Cardiac fibroblast (primary cell): ENCODE data around the gene CIZ1.
"Not testable (repeated sequence)": the region's sequence is repeated elsewhere in the genome, so short reads cannot be mapped to it uniquely, and the experiment has no call there.

Experiments used
- DNase-seq, 2 donors: peaks; one replicate each; pipeline versions ENCODE4 v3.0.0 to v3.0.0-alpha.2; 2010; ENCODE audit warnings: low read depth in 2 of 2
- H3K4me3 ChIP-seq, 2 donors: replicated peaks in 1 of 2; 1 replicate in 1 of 2; 2 replicates in 1 of 2; pipeline ENCODE4 v1.5.1; 2011; ENCODE audit warnings: low read depth in 2 of 2, low read length in 2 of 2, mild to moderate bottlenecking in 2 of 2, moderate library complexity in 1 of 2
- TF ChIP-seq, protein P1 (sequence below): IDR thresholded peaks from one replicate; pipeline ENCODE4 v1.5.1; 2011; ENCODE audit warnings: low read depth, mild to moderate bottlenecking, low read length, inconsistent platforms

The CIZ1 gene

DNA sequence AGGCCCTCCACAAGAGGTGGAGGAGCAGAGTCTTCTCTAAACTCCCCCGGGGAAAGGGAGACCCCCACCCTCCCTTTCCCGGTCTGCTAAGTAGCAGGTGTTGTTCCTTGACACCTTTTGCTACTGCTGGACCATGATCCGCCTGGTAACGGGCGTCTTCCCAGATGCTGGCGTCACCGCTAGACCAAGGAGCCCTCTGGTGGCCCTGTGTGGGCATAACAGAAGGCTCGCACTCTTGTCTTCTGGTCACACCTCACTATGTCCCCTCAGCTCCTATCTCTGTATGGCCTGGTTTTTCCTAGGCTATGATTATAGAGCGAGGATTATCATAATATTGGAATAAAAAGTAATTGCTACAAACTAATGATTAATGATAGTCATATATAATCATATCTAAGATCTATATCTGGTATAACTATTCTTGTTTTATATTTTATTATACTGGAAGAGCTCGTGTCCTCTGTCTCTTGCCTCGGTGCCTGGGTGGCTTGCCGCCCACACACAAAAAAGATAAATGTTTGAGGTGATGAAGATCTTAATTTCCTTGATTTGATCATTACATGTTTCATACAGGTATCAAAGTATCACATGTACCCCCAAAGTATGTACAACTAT lies 61.3 kb downstream of the CIZ1 start:
- H3K4me3 ChIP-seq, DNase-seq: not testable (repeated sequence)
- TF ChIP-seq, protein P1, sequence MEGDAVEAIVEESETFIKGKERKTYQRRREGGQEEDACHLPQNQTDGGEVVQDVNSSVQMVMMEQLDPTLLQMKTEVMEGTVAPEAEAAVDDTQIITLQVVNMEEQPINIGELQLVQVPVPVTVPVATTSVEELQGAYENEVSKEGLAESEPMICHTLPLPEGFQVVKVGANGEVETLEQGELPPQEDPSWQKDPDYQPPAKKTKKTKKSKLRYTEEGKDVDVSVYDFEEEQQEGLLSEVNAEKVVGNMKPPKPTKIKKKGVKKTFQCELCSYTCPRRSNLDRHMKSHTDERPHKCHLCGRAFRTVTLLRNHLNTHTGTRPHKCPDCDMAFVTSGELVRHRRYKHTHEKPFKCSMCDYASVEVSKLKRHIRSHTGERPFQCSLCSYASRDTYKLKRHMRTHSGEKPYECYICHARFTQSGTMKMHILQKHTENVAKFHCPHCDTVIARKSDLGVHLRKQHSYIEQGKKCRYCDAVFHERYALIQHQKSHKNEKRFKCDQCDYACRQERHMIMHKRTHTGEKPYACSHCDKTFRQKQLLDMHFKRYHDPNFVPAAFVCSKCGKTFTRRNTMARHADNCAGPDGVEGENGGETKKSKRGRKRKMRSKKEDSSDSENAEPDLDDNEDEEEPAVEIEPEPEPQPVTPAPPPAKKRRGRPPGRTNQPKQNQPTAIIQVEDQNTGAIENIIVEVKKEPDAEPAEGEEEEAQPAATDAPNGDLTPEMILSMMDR: peak; percentile 10

DNA sequence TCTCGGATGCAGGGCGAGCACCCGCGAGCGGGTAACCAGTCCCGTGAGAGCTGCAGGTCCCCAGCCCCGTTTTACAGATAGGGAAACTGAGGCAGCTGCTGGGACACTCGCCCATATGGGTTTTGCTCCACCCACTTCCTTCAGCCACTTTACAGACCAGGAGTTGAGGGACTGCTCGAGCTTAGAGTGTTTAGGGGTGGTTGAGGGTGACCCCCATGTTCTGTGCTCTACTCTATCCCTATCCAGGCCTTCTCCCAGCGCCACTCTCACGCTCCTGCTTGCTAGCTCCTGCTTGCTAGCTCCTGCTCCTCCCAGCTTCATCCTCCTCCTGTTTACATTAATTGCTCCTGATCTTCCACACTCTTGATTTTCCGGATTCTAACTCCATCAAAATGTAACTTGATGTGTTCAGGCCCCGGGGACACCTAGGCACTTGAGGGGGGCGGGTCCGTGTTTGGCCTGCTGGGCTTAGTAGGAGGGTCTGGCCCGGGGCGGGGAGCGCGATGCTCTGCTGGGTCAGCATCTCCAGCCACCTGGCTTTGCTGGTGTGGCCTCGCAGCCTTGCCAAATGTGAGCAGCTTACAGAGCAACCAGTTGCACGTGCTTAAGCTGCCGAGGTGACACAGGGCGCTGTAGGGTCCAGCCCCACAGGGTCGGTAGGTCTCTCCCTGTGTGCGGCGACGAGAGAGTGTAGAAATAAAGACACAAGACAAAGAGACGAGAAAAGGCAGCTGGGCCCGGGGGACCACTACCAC lies 62.4 kb downstream of the CIZ1 start:
- H3K4me3 ChIP-seq: peak overlapping the region; percentile 91 to 94
- TF ChIP-seq, protein P1: no peak
- DNase-seq: no peak

DNA sequence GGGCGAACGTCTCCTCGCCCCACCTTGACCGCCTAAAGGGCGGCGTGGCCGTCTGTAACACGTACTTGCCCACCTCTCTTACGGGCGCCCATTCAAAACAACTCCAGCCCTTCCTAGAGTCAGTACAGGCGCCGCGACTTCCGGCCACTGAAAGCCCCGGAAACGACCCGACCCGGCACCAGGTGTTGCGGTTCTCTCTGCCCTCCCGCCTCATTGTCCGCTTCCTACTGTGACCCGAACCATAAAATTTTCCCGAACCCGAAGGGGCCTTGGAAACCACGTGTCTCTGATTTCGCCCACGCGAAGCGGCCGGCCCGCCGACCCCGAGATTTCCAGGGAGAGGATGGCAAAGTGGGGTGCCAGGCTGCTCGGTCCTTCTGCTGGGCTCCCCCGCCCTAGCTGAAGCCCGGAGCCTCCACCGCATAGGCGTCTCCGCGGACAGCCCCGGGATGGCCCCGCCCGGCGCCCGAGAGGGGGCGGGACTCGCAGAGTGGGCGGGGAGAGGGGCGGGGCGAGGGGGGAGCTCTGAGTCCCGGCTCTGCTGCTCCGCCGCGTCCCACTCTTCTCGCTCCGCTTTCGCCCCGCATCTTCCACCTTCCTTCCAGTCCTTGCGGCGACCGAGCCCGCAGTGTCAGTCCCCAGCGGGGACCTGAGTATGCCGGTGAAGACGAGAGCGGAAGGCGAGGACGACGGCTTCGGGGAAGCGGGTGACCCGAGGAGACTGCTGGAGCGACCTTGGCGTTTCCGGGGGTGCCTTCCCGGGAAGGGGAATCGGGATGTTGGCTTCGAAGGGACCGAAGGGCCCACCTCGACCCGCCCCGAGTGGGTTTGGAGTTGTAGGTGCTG lies 63.2 kb downstream of the CIZ1 start:
- peak; percentile 93 to 95 for DNase-seq
- TF ChIP-seq, protein P1: no peak
- peak overlapping the region; percentile 91 to 94 for H3K4me3 ChIP-seq

DNA sequence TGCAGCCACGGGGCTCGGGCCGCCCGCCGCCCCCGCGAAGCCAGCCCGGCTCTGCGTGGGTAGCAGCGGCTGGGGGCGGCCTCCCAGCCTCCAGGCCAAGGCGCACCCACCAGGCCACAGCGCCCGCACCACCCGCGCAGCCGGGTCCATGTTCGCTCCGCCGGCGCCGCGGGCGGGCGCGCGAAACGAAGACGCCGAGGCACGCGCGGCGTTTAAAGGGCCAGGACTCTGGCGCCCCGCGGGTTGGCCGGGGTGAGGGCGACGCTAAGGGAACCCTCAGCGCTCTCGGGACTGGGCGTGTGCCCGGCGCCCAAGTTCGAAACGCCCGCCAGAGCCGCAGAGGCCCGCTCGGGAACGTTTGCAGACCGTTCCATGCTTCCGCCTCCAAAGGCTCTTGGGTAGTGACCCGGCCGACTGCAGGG lies 63.8 kb downstream of the CIZ1 start, which contains the start of gene PTGES2:
Gene PTGES2 (minus strand): TSS at position 162 of the 422 bp plus-strand sequence. CDS start 12 bp downstream, at position 150.
- H3K4me3 ChIP-seq: peak within 1 kb of the TSS; percentile 91 to 94
- TF ChIP-seq, protein P1: no peak
- DNase-seq: peak; percentile 83 to 91

DNA sequence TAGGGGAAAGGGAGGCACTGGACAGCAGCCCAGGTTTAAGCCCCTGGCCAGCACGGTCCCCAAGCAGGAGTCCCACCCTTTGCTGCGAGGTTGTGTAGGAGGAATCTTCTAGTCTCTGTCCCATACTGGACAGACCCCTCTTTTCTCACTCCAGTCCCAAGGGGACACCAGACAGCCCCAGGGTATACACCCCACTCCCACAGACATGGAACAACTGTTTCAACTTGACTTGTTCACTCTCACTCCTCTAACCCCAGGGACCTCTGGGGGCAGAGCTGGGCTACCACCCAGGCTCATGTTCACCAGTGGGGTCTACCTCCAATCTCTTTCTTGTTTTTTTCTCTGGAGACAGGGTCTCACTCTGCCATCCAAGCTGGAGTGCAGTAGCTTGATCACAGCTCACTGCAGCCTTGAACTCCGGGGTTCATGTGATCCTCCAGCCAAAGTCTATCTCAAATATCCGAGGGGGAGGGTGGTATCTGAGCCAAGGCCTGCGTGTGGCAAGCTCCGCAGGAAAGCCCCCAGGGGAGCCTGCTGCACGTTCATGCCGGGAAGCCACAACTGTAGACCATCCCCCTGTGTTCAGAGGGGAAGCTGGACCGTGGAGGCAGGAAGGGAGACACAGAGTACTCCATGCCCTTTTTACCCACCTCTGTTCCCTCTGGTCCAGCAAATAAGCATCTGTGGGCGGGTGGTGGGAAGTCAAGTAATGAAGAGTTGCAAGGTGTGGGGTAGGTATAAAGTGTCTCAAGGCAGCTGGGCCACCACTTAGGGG lies 65.6 kb downstream of the CIZ1 start:
- TF ChIP-seq, protein P1: no peak
- no peak overlapping the region for H3K4me3 ChIP-seq
- peak in 1 of 2 donors; percentile 44 for DNase-seq
